Neural progenitor cell (in vitro differentiated cells): Measurements from ENCODE around the gene GADL1. TPM values are rescaled to one million over a fixed set of nuclear protein-coding genes. Genes with fewer than 3 reads are reported as not detected.

Source experiments
- DNase-seq: peaks from one replicate; pipeline ENCODE4 v3.0.0-alpha.2; 2016; ENCODE audit warnings: low spot score
- H2AFZ ChIP-seq: fragments of 200-600 bp; sonication (generic); replicated peaks from 2 replicates; pipeline ENCODE4 v1.6.1; 2016; ENCODE audit warnings: antibody characterized with exemption
- H3F3A ChIP-seq: fragments of 200-600 bp; sonication (generic); 2 replicates; pipeline ENCODE4 v1.6.1; 2016; ENCODE audit warnings: antibody characterized with exemption, low read depth
- H3K27ac ChIP-seq: fragments of 200-600 bp; sonication (generic); 2 replicates; pipeline ENCODE4 v1.5.1; 2016; ENCODE audit warnings: mild to moderate bottlenecking
- H3K27me3 ChIP-seq: fragments of 200-600 bp; sonication (generic); 2 replicates; pipeline ENCODE4 v1.6.1; 2016; ENCODE audit warnings: mild to moderate bottlenecking, moderate library complexity
- H3K36me3 ChIP-seq: fragments of 200-600 bp; sonication (generic); 2 replicates; pipeline ENCODE4 v1.5.1; 2016
- H3K4me1 ChIP-seq: fragments of 200-600 bp; sonication (generic); 2 replicates; pipeline ENCODE4 v1.6.1; 2016; ENCODE audit warnings: mixed run types
- H3K4me2 ChIP-seq: fragments of 200-600 bp; sonication (generic); 2 replicates; pipeline ENCODE4 v1.6.1; 2016
- H3K4me3 ChIP-seq: fragments of 200-600 bp; sonication (generic); 2 replicates; pipeline ENCODE4 v1.5.1; 2016
- H3K79me2 ChIP-seq: fragments of 200-600 bp; sonication (generic); 2 replicates; pipeline ENCODE4 v1.6.1; 2016; ENCODE audit warnings: low read depth
- H3K9ac ChIP-seq: fragments of 200-600 bp; sonication (generic); 2 replicates; pipeline ENCODE4 v1.6.1; 2016
- H3K9me3 ChIP-seq: fragments of 200-600 bp; sonication (generic); 2 replicates; pipeline ENCODE4 v1.5.1; 2016; ENCODE audit warnings: low read depth
- H4K20me1 ChIP-seq: fragments of 200-600 bp; sonication (generic); 2 replicates; pipeline ENCODE4 v1.6.1; 2016; ENCODE audit warnings: low read depth
- H3K27ac Mint-ChIP-seq: 3 replicates; pipeline ENCODE4 v1.8.0; 2021; ENCODE audit warnings: mixed read lengths
- H3K27me3 Mint-ChIP-seq: 2 replicates; pipeline ENCODE4 v1.8.0; 2022; ENCODE audit warnings: low read depth, mild to moderate bottlenecking, inconsistent platforms, moderate library complexity, mixed read lengths; ENCODE audit not compliant: insufficient read depth
- H3K36me3 Mint-ChIP-seq: 3 replicates; pipeline ENCODE4 v1.8.0; 2021; ENCODE audit warnings: mixed read lengths
- H3K4me1 Mint-ChIP-seq: 3 replicates; pipeline ENCODE4 v1.8.0; 2021; ENCODE audit warnings: mixed read lengths
- H3K4me3 Mint-ChIP-seq: 3 replicates; pipeline ENCODE4 v1.8.0; 2021; ENCODE audit warnings: mild to moderate bottlenecking, moderate library complexity, mixed read lengths
- H3K9me3 Mint-ChIP-seq: 3 replicates; pipeline ENCODE4 v1.8.0; 2020; ENCODE audit warnings: mixed read lengths
- CTCF ChIP-seq: fragments of 200-600 bp; sonication (generic); IDR thresholded peaks from 2 replicates; pipeline ENCODE4 v1.5.1; 2017; ENCODE audit warnings: antibody characterized with exemption, mild to moderate bottlenecking
- EZH2 ChIP-seq: fragments of 200-600 bp; sonication (generic); IDR thresholded peaks from 2 replicates; pipeline ENCODE4 v1.6.1; 2017; ENCODE audit warnings: antibody characterized with exemption, mild to moderate bottlenecking, moderate library complexity
- EZH2phosphoT487 ChIP-seq: fragments of 200-600 bp; sonication (generic); IDR thresholded peaks from 2 replicates; pipeline ENCODE4 v1.6.1; 2017; ENCODE audit warnings: antibody characterized with exemption
- total RNA-seq: library from RNA; depleted of rRNA; stranded (reverse); fragments of >200 nt; gene quantifications from 2 replicates; pipeline ENCODE4 v1.2.3, GENCODE V29; 2015; ENCODE audit warnings: low replicate concordance

Gene GADL1
- total RNA-seq, 1 donor from 2014 or later = not detected

GRCh38 chr3:30914696-30915095 is 20.2 kb upstream of the GADL1 start:
- no peaks in the 10 kb centered on the region for H3K27me3 ChIP-seq
- H3K4me1 ChIP-seq = no peaks in the 10 kb centered on the region
- no peak for DNase-seq
- no peak overlapping the region for H3K27ac ChIP-seq
- no peak overlapping the region for H3K4me3 ChIP-seq
- no peaks in the 10 kb centered on the region for H3K36me3 ChIP-seq
- Mint-ChIP-seq H3K36me3 (no peaks in the 10 kb centered on the region), H3K27me3 (peaks cover 4% of the 10 kb centered on the region), H3K4me1 (no peaks in the 10 kb centered on the region), H3K9me3 (no peaks in the 10 kb centered on the region), H3K27ac (no peak overlapping the region), H3K4me3 (no peak overlapping the region)
- H2AFZ ChIP-seq = no peak overlapping the region
- H3K9ac ChIP-seq = no peak overlapping the region
- H3K79me2 ChIP-seq = no peaks in the 10 kb centered on the region
- H4K20me1 ChIP-seq = no peaks in the 10 kb centered on the region
- no peak overlapping the region for H3K4me2 ChIP-seq
- H3F3A ChIP-seq = no peaks in the 10 kb centered on the region
- H3K9me3 ChIP-seq = no peaks in the 10 kb centered on the region
- TF ChIP-seq CTCF = no peak
- no peak for TF ChIP-seq EZH2
- no peak for TF ChIP-seq EZH2phosphoT487

- no peak overlapping the region for H3K9ac ChIP-seq
- no peaks in the 10 kb centered on the region for H4K20me1 ChIP-seq
- H3K79me2 ChIP-seq = no peaks in the 10 kb centered on the region
- H3K36me3 ChIP-seq = no peaks in the 10 kb centered on the region
- no peak overlapping the region for H3K4me3 ChIP-seq
- no peaks in the 10 kb centered on the region for H3K9me3 ChIP-seq
- H3K27me3 ChIP-seq = no peaks in the 10 kb centered on the region
- Mint-ChIP-seq H3K27ac (no peak overlapping the region), H3K36me3 (no peaks in the 10 kb centered on the region), H3K4me3 (no peak overlapping the region), H3K4me1 (no peaks in the 10 kb centered on the region), H3K27me3 (peaks cover 4% of the 10 kb centered on the region), H3K9me3 (no peaks in the 10 kb centered on the region)
- TF ChIP-seq EZH2phosphoT487 = no peak
- TF ChIP-seq CTCF = no peak
- no peak for TF ChIP-seq EZH2
- no peak overlapping the region for H2AFZ ChIP-seq
- no peaks in the 10 kb centered on the region for H3K4me1 ChIP-seq
- H3F3A ChIP-seq = no peaks in the 10 kb centered on the region
- H3K27ac ChIP-seq = no peak overlapping the region
- no peak for DNase-seq
- no peak overlapping the region for H3K4me2 ChIP-seq
Measured at GRCh38 chr3:30913176-30913575, 18.7 kb upstream of the GADL1 start.

GRCh38 chr3:30912301-30912700 is 17.8 kb upstream of the GADL1 start:
- TF ChIP-seq EZH2phosphoT487 (no peak), EZH2 (no peak), CTCF (no peak)

More at GRCh38 chr3:30912301-30912700, 17.8 kb upstream of the GADL1 start:
- no peaks in the 10 kb centered on the region for H3K4me1 Mint-ChIP-seq
- no peak overlapping the region for H3K4me3 Mint-ChIP-seq
- H3K9me3 Mint-ChIP-seq = no peaks in the 10 kb centered on the region
- no peak overlapping the region for H3K27ac Mint-ChIP-seq
- no peak overlapping the region for H3K27ac ChIP-seq
- no peaks in the 10 kb centered on the region for H3K36me3 ChIP-seq
- H3F3A ChIP-seq = no peaks in the 10 kb centered on the region
- no peaks in the 10 kb centered on the region for H3K4me1 ChIP-seq
- no peak overlapping the region for H3K9ac ChIP-seq
- peaks cover 4% of the 10 kb centered on the region for H3K27me3 Mint-ChIP-seq
- no peak for DNase-seq
- H3K4me2 ChIP-seq = no peak overlapping the region
- no peaks in the 10 kb centered on the region for H3K79me2 ChIP-seq
- no peaks in the 10 kb centered on the region for H3K9me3 ChIP-seq
- H2AFZ ChIP-seq = no peak overlapping the region
- H3K27me3 ChIP-seq = no peaks in the 10 kb centered on the region
- no peak overlapping the region for H3K4me3 ChIP-seq
- no peaks in the 10 kb centered on the region for H4K20me1 ChIP-seq
- no peaks in the 10 kb centered on the region for H3K36me3 Mint-ChIP-seq
